GM19193 (cell line): ENCODE data around the gene KMO.

Source experiments
- POLR2A ChIP-seq: IDR thresholded peaks from 4 replicates; pipeline ENCODE4 v1.6.1; 2011; ENCODE audit not compliant: insufficient read depth, insufficient read length; ENCODE audit errors: extremely low read depth

KMO gene

GRCh38 chr1:241622669-241623068, 90.5 kb downstream of the KMO start:
- no peak for TF ChIP-seq POLR2A

- TF ChIP-seq POLR2A, result no peak
Measured at GRCh38 chr1:241624935-241625334, 92.8 kb downstream of the KMO start.

- TF ChIP-seq POLR2A, result no peak
Measured at GRCh38 chr1:241627453-241628259, 95.5 kb downstream of the KMO start.

- TF ChIP-seq POLR2A, result no peak
Measured at GRCh38 chr1:241630005-241630404, 97.8 kb downstream of the KMO start.

DNA sequence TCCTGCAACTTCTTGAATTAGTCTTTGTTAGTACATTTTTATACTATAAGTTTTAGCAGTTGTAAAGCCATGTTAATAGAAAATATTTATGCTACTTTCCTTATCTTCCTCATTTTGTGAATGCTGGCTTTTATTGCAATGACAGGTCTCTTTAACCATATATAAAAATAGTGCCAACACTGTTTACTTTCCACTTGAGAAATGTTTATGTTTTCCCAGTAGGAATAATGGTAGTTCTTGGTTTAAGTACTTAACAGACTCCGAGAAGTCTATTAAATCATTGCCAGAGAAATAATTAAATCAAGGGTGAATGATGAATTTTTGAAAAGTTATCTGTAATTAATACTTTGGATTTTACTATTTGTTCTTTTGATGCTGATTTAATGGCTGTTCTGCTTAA, 98.3 kb downstream of the KMO start:
- no peak for TF ChIP-seq POLR2A

- TF ChIP-seq POLR2A, result no peak
Measured at GRCh38 chr1:241630899-241631298, 98.7 kb downstream of the KMO start.

DNA sequence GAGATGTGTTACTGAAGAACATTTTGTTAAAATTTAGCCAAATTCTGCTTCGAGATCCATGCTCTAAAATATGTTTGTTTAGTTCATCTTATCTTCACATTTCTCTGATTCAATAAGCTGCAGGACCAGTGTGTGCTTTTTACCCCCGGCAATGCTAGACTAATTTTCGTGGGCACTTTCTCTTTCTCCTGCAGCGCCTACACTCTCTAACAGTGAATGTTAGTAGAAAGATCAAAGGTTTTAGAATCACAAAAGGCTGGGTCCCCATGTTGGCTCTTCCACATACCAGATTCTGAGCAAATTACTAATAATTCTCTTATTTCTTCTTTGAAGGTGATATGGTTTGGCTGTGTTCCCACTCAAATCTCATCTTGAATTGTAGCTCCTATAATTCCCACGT, 99.5 kb downstream of the KMO start:
- no peak for TF ChIP-seq POLR2A

- TF ChIP-seq POLR2A, result no peak
Measured at GRCh38 chr1:241632987-241633386, 100.8 kb downstream of the KMO start.

DNA sequence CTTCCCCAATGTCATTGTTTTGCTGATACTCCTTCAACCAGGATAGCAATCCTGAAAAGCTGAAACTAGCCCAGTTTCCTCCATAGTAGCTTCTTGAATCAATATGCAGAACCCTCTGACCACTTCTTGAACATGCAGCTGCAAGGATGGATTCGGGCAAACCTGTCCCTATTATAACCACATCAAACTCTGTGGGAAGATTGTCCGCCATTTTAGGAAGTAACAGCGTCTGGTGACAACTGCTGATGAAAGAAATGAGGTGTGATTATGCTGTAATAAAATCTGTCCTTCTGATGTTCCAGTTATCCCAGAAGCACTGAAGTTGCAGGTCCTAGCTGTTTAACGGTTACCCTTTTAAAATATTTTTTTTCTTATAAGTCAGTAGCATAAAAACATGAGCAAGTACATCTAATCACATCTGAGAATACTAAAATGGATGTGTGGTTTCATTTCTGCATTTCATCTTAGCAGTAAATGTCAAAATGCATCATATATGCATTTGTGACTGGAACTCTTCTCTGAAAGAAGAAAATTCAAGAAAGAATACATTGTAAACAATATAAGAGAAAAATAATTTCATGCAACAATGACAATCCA, 103.5 kb downstream of the KMO start:
- TF ChIP-seq POLR2A, result no peak

DNA sequence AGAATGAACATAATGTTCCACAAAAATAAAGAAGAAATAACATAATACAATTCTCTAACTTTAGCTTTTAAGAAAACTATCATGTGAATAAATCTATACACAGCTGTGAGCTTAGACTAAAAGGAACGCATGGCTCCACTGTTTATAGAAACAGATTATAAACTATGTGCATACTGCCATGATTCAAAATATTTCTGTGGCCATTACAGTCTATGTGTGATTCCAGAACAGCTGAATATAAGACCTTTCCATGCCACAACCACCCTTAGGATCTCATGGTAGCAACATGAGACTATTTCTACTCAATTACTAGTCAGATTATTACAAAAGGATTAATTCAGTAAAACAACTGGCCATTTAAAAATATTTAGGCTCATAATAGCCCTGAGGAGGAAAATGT, 104.1 kb downstream of the KMO start:
- TF ChIP-seq POLR2A, result no peak

DNA sequence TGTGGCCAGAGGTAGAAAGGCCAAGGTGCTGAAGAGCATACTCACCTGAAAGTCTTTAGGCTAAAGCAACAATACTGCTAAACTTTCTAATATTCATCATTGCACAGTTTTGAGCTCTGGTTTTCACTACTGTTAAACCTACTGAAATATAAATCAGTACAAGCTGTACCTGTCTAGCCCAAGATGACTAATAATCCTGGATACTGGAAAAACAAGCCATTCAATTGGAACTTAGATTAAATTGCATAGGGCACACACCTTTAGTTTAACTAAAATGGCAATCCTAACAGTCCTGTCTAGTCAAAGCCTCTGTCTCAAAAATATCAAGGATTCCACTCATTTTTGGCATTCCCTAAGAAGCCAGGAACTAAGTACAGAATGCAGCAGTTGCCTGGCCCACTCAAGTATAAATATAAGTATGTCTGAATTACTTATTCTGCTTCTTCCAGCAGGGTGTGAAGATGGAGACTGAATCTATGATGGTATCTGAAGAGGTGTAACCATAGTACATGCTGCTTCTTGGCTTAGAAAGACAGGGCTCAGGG, 104.9 kb downstream of the KMO start:
- no peak for TF ChIP-seq POLR2A

GRCh38 chr1:241637604-241638003, 105.4 kb downstream of the KMO start:
- TF ChIP-seq POLR2A, result no peak

DNA sequence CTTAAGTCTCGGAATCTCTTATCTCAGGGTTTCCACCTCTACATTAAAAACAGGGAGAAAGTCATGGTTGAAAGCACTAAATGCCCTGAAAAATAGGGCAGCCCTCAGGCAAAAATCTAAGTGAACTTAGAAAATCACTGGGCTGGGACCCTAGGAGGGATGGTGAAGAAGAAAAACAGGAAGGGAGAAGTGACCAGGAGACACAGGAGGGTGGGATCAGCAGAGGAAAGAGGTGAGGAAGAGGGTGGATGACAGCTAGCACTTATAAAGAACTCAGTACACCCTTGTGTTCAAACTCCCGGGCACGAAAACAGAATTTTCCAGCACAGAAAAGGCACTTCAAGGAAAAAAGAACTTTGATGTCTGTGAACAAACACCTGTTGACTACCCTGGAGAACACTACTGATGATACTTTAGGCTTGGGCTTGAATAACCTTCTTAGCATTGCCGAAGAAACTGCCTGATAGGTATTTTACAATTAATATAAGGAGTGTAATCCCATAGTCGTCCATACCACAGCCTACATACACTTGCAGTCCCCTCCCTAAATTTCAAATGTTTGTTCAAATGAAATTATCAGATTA, 106.0 kb downstream of the KMO start:
- TF ChIP-seq POLR2A, result no peak

- TF ChIP-seq POLR2A, result no peak
Measured at GRCh38 chr1:241638909-241639622, 106.9 kb downstream of the KMO start.

GRCh38 chr1:241639623-241640148, 107.5 kb downstream of the KMO start:
- no peak for TF ChIP-seq POLR2A
